GM19043 (cell line): ENCODE data around the gene APC.
"Not testable (repeated sequence)": the region's sequence is repeated elsewhere in the genome, so short reads cannot be mapped to it uniquely, and the experiment has no call there.

Experiments
- ATAC-seq: cut with Tn5 transposase; IDR thresholded peaks from one replicate; pipeline ENCODE4 v1.9.1; 2021; ENCODE audit warnings: low read depth; ENCODE audit not compliant: unreplicated experiment

Gene APC

DNA sequence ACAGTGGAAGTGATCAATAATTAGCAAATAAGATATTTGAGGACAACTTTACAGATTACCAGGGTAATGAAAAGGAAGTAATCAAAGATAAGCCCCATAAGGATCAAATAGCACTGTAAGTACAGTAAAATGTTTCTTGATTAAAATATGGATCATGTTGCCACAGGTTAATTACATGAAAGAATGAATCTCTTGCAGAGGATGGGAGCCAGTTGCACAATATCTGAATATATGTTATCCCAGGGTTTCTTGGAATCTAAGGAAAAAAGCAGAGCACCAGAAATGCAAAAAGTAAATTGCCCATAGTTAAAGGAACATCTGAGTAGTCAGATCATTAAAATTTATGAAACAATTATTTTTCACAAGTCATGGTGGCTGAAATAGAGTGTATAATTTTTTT is 109.6 kb downstream of the APC start:
- no peak for ATAC-seq

GRCh38 chr5:112848116-112848811 is 110.6 kb downstream of the APC start:
- ATAC-seq = peak; percentile 99

DNA sequence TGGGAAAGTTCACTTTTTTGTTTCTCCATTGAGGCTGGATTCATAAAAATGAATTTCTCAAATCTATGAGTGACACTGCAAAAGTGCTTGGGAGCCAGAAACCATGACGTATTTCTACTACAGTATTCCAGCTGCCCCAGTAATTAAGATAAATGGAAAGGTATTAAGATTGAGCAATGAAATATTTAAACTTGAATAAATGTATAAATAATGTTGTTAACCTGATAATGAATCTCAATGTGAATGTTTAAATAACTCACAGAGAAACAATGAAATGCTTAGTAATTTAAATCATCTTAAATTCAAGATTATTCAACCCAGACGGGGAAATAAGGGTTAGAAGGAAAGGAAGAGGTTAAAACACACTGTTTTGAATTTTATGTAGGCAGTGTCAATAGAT is 112.2 kb downstream of the APC start:
- ATAC-seq = no peak

DNA sequence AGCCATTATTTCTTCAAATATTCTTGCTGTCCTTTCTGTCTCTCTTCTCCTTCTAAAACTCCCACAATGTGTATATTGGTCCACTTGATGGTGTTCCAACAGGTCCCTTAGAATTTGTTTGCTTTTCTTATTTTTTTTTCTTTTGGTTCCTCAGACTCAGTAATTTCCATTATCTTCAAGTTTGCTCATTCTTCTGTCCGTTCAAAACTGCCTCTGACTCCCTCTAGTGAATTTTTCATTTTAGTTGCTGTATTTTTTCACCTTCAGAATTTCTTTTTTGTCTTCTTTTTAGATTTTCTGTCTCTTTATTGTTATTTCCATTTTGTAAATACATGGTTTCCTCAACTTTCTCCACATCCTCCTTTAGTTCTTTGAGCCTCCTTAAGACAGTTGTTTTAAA is 117.0 kb downstream of the APC start:
- no peak for ATAC-seq

GRCh38 chr5:112857866-112858265 is 120.2 kb downstream of the APC start:
- ATAC-seq = no peak

DNA sequence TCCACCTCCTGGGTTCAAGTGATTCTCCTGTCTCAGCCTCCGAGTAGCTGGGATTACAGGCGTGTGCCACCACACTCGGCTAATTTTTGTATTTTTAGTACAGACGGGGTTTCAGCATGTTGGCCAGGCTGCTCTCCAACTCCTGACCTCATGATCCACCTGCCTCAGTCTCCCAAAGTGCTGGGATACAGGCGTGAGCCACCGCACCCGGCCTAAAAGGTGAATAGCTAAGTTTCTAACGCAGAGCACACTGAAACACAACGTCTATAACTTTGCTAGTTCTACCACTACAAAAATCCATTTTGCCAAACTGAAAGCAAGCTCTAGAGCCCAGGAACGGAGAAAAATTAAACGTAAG is 122.9 kb downstream of the APC start:
- ATAC-seq = not testable (repeated sequence)

GRCh38 chr5:112860929-112861637 is 123.4 kb downstream of the APC start, which contains the start of gene SRP19:
Gene SRP19 (plus strand): TSS chr5:112861287. CDS start chr5:112861377, 90 bp downstream.
- peak; percentile 99 for ATAC-seq

- ATAC-seq = no peak
These were observed 123.9 kb downstream of the APC start for GRCh38 chr5:112861638-112861985.

- no peak for ATAC-seq
These were observed 124.4 kb downstream of the APC start for GRCh38 chr5:112862085-112862484.

GRCh38 chr5:112863549-112863948 is 125.9 kb downstream of the APC start:
- ATAC-seq = no peak

- ATAC-seq = no peak
These were observed 127.4 kb downstream of the APC start for GRCh38 chr5:112865128-112865527.

DNA sequence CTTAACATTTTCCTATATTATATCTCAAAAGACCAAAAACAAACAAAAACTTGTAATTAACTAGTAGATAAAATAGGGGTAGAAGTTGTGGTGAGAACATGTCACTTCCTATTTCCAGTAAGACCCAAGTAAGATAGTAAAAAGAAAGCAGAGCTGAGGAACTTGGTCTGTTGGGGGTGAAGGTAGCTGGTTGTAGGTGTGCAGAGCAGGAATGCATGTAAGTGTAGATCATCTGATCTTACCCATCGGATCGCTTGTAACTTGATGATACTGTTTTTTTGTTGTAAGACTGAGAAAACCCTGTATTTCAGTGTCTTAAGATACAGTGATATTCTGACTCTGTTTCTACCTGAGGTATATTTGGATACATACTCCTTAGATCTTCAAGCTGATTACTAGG is 129.1 kb downstream of the APC start:
- no peak for ATAC-seq

GRCh38 chr5:112867411-112867810 is 129.7 kb downstream of the APC start:
- ATAC-seq = no peak

- ATAC-seq = peak; percentile 80
These were observed 132.3 kb downstream of the APC start for GRCh38 chr5:112869948-112870347.

GRCh38 chr5:112870966-112871365 is 133.3 kb downstream of the APC start:
- no peak for ATAC-seq

DNA sequence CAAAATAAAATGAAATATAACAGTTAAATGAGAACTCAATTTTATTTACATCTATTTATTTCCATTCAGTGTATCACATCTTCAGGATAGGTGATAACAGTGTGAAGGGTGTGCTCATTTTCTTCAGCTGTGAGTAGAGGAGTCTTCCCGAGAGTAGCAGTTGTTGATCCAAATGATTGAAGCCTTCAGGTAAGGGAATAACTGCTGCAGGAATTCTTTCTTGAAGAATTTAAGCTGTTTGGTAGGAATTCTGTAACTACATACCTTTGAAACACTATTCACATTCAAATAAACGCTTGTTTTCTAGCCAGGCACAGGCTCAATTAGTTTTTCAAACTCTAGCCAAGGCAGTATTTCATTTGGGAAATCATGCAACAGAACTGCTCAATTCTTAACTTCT is 138.7 kb downstream of the APC start:
- ATAC-seq = no peak

DNA sequence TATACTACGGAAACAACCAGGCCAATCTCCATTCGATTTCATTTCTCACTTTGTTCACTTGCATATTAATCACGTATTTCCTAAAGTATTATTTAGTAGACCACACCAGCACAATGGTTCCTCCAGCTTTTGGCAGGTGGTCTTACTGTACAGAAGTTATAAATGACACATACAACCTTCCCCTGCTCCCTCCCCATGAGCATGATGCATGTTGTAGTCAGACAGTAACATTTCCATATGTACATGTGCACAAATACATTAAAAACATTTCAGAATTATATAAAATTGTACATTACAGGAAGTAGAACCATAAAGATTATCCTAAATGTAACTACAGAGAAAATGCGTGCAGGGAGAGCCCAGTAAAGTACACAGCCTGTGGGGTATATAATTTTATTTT is 140.4 kb downstream of the APC start:
- ATAC-seq = no peak

DNA sequence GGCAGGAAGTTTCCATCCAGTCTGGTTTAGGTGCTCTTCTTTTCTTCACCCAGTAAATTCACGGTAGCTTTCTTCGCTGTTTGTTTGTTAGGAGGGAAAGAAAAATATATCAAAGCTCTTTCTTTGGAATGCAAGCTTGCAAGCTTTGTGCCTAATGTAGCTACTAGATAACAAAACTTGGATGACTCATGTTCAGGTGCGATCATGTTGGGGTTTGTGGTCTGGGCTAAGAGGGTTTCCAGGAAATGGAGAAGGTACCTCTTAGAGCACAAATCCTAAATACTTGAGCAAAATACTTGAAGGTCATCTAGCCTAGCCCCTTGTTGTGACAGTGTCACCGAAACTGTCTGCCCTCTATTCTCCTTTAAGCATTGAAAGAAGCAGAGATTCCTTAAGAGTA is 141.1 kb downstream of the APC start:
- no peak for ATAC-seq

DNA sequence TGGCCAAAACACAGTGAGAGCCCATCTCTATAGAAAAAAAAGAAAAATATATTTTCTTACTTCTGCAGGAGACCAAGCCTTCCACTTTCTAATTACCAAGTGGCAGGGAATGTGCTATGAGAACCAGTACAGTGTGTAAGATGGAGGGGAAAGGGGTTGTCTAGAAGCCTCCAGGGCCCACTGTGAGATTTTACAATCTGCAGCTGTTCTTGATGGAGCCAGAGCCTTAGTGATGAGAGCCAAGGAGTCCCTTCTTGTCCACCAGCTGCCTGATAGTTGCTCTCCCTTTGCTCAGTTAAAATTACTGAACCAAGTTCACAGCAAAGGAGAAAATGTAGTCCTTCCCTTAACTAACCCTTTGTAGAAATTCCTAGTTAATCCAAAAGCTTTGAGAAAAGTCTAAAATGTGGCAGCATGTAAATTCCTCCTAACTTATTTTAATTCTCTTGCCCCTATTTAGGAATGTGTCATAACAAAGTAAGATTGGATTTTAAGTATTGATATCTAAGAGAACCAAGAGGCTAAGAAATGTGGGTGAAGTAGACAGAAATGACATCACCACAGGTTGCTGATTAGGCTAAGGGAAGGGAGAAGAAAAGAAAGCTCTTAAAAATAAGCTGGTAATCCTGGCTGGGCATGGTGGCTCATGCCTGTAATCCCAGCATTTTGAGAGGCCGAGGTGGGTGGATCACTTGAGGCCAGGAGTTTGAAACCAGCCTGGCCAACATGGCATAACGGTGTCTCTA is 142.7 kb downstream of the APC start:
- no peak for ATAC-seq

DNA sequence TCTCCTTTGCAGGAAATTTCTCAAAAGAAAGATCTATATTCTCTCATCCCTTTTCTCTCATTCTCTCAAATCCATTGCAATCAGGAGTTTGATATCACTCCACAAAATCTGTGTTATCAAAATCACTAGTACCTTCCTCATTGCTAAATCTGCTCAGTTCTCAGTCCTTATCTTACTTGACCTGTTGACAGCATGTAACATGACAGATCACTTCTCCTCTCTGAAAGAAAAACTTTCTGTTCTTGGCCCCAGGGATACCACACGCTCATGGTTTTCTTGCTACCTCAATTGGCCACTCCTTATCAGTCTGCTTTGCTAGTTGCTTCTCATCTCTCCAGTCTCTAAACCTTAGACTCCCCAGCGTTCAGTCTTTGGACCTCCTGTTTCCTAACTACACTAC is 145.5 kb downstream of the APC start:
- no peak for ATAC-seq

DNA sequence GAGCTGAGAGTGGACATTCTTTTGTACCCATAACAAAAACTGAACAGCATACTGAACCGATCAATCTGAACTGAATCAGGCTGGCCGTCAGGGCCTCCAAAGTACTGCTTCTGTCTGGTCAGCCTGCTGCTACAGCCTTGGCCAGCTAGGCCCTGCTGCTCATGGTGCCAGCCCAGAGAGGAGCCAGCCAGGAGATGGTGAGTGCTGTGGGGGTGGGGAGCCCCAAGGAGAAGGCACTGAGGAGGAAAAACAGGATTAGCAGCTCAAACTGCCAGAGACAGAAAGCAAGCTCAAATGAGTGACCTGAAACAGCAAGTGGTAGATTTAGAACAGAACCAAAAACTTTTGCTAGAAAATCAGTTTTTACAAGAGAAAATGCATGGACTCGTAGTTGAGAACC is 147.3 kb downstream of the APC start:
- no peak for ATAC-seq

GRCh38 chr5:112886975-112887374 is 149.3 kb downstream of the APC start:
- ATAC-seq = no peak
